Measurements from ENCODE around the gene FOXI1.

Gene FOXI1

GRCh38 chr5:170154297-170154696 is 48.6 kb downstream of the FOXI1 start:
- DNase-seq, result no peak

- no peak for DNase-seq
Measured at GRCh38 chr5:170154744-170155143, 49.0 kb downstream of the FOXI1 start.

- no peak for DNase-seq
Measured at GRCh38 chr5:170155771-170156170, 50.1 kb downstream of the FOXI1 start.

- no peak for DNase-seq
Measured at GRCh38 chr5:170159101-170159698, 53.5 kb downstream of the FOXI1 start.

Data from NCI-H146 (cell line).